Measurements from ENCODE around the gene IRGQ. TPM values are rescaled to one million over a fixed set of nuclear protein-coding genes. Genes with fewer than 3 reads are reported as not detected.

IRGQ gene
- total and polyA plus RNA-seq, 2 donors (not counting 3 experiments of a cell fraction or from before 2014, with no cell fraction given), result 15.8 to 33.2 TPM

DNA sequence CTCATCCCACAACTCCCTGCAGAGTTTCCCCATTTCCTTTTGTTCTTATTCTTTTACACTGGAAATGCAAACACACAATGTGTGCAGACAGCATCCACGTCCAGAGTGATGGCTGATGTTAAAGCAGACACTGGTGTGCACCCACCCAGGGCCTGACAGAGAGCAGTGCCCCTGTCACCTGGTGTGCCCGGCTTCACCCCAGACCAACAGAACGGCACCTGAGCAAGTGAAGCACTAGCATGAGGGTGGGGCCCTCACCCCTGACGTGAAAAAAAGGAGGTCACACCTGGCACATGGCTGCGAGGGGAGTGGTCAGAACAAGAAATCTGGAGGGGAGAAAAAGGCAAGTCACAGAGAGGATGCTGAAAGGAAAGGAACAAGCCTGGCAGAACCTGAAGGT lies 50.7 kb downstream of the IRGQ start:
- intact Hi-C loops (cut with micrococcal nuclease), result no loop called here
- DNase-seq (ENCODE audit: low read depth, low spot score) (no peak), FAIRE-seq (no peak)
- Histone ChIP-seq H3K9me3 (replicated peaks; ENCODE audit: control insufficient read depth, insufficient read depth, low read length) (no peaks in the 10 kb centered on the region), H4K20me1 (replicated peaks; ENCODE audit: control insufficient read depth, extremely low read depth, insufficient read depth, low read length) (no peaks in the 10 kb centered on the region), H2AFZ (ENCODE audit: low read depth, low read length) (no peak overlapping the region), H3K9me1 (replicated peaks; ENCODE audit: control insufficient read depth, extremely low read depth, insufficient read depth, low read length) (no peaks in the 10 kb centered on the region), H3K27me3 (ENCODE audit: control insufficient read depth in 2 of 2, insufficient read depth in 2 of 2, low read length in 2 of 2) (no peaks in the 10 kb centered on the region), H3K4me3 (replicated peaks in 1 of 3; ENCODE audit: insufficient read depth in 1 of 3, low read depth in 1 of 3, low read length in 3 of 3) (no peak overlapping the region), H3K4me2 (ENCODE audit: insufficient read depth, low read length) (no peak overlapping the region), H3K9ac (replicated peaks; ENCODE audit: extremely low read depth, insufficient read depth, low read length) (no peak overlapping the region), H3K4me1 (ENCODE audit: control insufficient read depth, extremely low read depth, insufficient read depth, low read length) (no peaks in the 10 kb centered on the region), H3K27ac (ENCODE audit: insufficient read depth, low read depth, low read length) (no peak overlapping the region), H3K36me3 (ENCODE audit: control insufficient read depth in 2 of 2, extremely low read depth in 1 of 2, insufficient read depth in 2 of 2, low read length in 2 of 2) (peaks cover 4 to 30% of the 10 kb centered on the region in 2 experiments), H3K79me2 (ENCODE audit: control insufficient read depth, insufficient read depth, low read length) (no peaks in the 10 kb centered on the region)
- ChIA-PET POLR2A (no interaction called here), CTCF (interaction anchor here (0.6 to 1.9 kb wide), 4 partner anchors 10 to 264 kb away, joined by 3 to 12 read pairs (median 4); partner anchors contain the start of gene ZNF575)
- no peak for TF ChIP-seq POLR2A (IDR thresholded peaks at IDR 0.05; ENCODE audit: low read depth, low read length)
- no peak for TF ChIP-seq FOS (IDR thresholded peaks at IDR 0.05; ENCODE audit: borderline replicate concordance, insufficient read depth, low read length)
- TF ChIP-seq JUN (IDR thresholded peaks at IDR 0.05; ENCODE audit: borderline replicate concordance, insufficient read depth, insufficient read length, low read depth), result no peak
- TF ChIP-seq, protein P1, sequence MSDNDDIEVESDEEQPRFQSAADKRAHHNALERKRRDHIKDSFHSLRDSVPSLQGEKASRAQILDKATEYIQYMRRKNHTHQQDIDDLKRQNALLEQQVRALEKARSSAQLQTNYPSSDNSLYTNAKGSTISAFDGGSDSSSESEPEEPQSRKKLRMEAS (IDR thresholded peaks at IDR 0.05; ENCODE audit: insufficient read depth, insufficient read length), result no peak
- no peak for TF ChIP-seq POLR2AphosphoS5 (IDR thresholded peaks at IDR 0.05; ENCODE audit: insufficient read depth, low read depth, low read length)
- TF ChIP-seq GATA2 (IDR thresholded peaks at IDR 0.05; ENCODE audit: insufficient read depth, insufficient read length, low read depth, low read length), result no peak
- dilution Hi-C loops (cut with MboI; ENCODE audit: extremely low pct_ligation_motif_present, low sequenced_read_pairs), result no loop called here
- BruUV-seq (replicated peaks), result no TSS peak

DNA sequence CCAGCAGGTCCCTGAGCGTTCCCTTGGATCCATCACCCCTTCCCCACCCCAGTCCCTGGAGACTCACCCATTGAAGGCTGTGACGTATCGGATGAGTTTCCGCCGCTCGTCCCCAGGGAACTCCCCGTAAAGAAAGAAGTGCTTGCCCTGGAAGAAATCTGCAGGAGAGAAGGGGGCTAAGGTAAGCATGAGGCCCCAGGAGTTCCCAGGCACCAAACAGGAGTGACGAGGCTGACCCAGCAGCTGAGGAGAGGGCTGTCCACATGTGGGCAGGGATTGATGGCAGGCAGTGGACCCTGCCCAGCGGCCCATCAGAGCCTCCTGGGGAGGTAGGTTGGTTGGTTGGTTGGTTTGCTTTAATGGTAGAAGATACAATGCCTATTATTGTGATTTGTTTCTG lies 51.9 kb downstream of the IRGQ start:
- CTCF ChIA-PET, result interaction anchor here (0.8 to 1.9 kb wide), 3 partner anchors 11 to 266 kb away, joined by 3 to 12 read pairs (median 4); no protein-coding TSS in a partner anchor
- Histone ChIP-seq H3K4me2 (ENCODE audit: insufficient read depth, low read length) (no peak overlapping the region), H3K4me3 (replicated peaks in 1 of 3; ENCODE audit: insufficient read depth in 1 of 3, low read depth in 1 of 3, low read length in 3 of 3) (no peak overlapping the region), H4K20me1 (replicated peaks; ENCODE audit: control insufficient read depth, extremely low read depth, insufficient read depth, low read length) (no peaks in the 10 kb centered on the region), H3K9ac (replicated peaks; ENCODE audit: extremely low read depth, insufficient read depth, low read length) (no peak overlapping the region), H3K4me1 (ENCODE audit: control insufficient read depth, extremely low read depth, insufficient read depth, low read length) (no peaks in the 10 kb centered on the region), H3K27ac (ENCODE audit: insufficient read depth, low read depth, low read length) (no peak overlapping the region), H3K9me3 (replicated peaks; ENCODE audit: control insufficient read depth, insufficient read depth, low read length) (no peaks in the 10 kb centered on the region), H2AFZ (ENCODE audit: low read depth, low read length) (no peak overlapping the region), H3K9me1 (replicated peaks; ENCODE audit: control insufficient read depth, extremely low read depth, insufficient read depth, low read length) (no peaks in the 10 kb centered on the region), H3K36me3 (ENCODE audit: control insufficient read depth in 2 of 2, extremely low read depth in 1 of 2, insufficient read depth in 2 of 2, low read length in 2 of 2) (peaks cover 5 to 30% of the 10 kb centered on the region in 2 experiments), H3K79me2 (ENCODE audit: control insufficient read depth, insufficient read depth, low read length) (no peaks in the 10 kb centered on the region), H3K27me3 (ENCODE audit: control insufficient read depth in 2 of 2, insufficient read depth in 2 of 2, low read length in 2 of 2) (no peaks in the 10 kb centered on the region)
- DNase-seq (ENCODE audit: low read depth, low spot score), result no peak
- TF ChIP-seq JUN (IDR thresholded peaks at IDR 0.05; ENCODE audit: borderline replicate concordance, insufficient read depth, insufficient read length, low read depth), result no peak
- no peak for TF ChIP-seq FOS (IDR thresholded peaks at IDR 0.05; ENCODE audit: borderline replicate concordance, insufficient read depth, low read length)
- no peak for TF ChIP-seq POLR2AphosphoS5 (IDR thresholded peaks at IDR 0.05; ENCODE audit: insufficient read depth, low read depth, low read length)
- TF ChIP-seq, protein P1 (IDR thresholded peaks at IDR 0.05; ENCODE audit: insufficient read depth, insufficient read length), result no peak
- TF ChIP-seq EZH2 (IDR thresholded peaks at IDR 0.05; ENCODE audit: borderline replicate concordance, low read depth, low read length, severe bottlenecking), result no peak
- no peak for TF ChIP-seq MYC (IDR thresholded peaks at IDR 0.05; ENCODE audit: low read depth, low read length)
- TF ChIP-seq GATA2 (IDR thresholded peaks at IDR 0.05; ENCODE audit: insufficient read depth, insufficient read length, low read depth, low read length), result no peak
- dilution Hi-C loops (cut with MboI; ENCODE audit: extremely low pct_ligation_motif_present, low sequenced_read_pairs), result no loop called here
- POLR2A ChIA-PET, result no interaction called here
- intact Hi-C loops (cut with micrococcal nuclease), result no loop called here
- BruUV-seq (replicated peaks), result no TSS peak
- FAIRE-seq, result no peak
